NCI-H524 (cell line): ENCODE measurements around the gene MYH10.

Experiments
- DNase-seq, 2 experiments: peaks; one replicate each; lab custom pipeline; 2025; lab: John Stamatoyannopoulos, UW

Gene MYH10

GRCh38 chr17:8649157-8650118, 18.9 kb upstream of the MYH10 start:
- DNase-seq: no peak

GRCh38 chr17:8647956-8648355, 17.4 kb upstream of the MYH10 start:
- DNase-seq: no peak

- DNase-seq: no peak
These were observed 16.7 kb upstream of the MYH10 start for GRCh38 chr17:8647202-8647601.

- DNase-seq: no peak
These were observed 14.0 kb upstream of the MYH10 start for GRCh38 chr17:8644507-8644902.

GRCh38 chr17:8643855-8644506, 13.5 kb upstream of the MYH10 start:
- no peak for DNase-seq

GRCh38 chr17:8639709-8640108, 9.2 kb upstream of the MYH10 start:
- no peak for DNase-seq

- DNase-seq: no peak
These were observed 1.5 kb upstream of the MYH10 start for GRCh38 chr17:8632061-8632460.

GRCh38 chr17:8631554-8631877, 991 bp upstream of the MYH10 start:
- no peak for DNase-seq

GRCh38 chr17:8630802-8631553, 453 bp upstream of the MYH10 start:
- DNase-seq: peak; percentile 85 to 94

GRCh38 chr17:8629371-8630226, 926 bp downstream of the MYH10 start:
- DNase-seq: peak in 1 of 2 experiments; percentile 4

GRCh38 chr17:8628609-8629169, 1.8 kb downstream of the MYH10 start:
- peak in 1 of 2 experiments; percentile 24 for DNase-seq

- no peak for DNase-seq
These were observed 2.4 kb downstream of the MYH10 start for GRCh38 chr17:8628172-8628571.

GRCh38 chr17:8623591-8623990, 6.9 kb downstream of the MYH10 start:
- DNase-seq: no peak

- DNase-seq: no peak
These were observed 8.3 kb downstream of the MYH10 start for GRCh38 chr17:8622191-8622590.

GRCh38 chr17:8621585-8621984, 8.9 kb downstream of the MYH10 start:
- no peak for DNase-seq

- DNase-seq: no peak
These were observed 11.2 kb downstream of the MYH10 start for GRCh38 chr17:8619294-8619693.

GRCh38 chr17:8618825-8619224, 11.7 kb downstream of the MYH10 start:
- DNase-seq: no peak

GRCh38 chr17:8614988-8615387, 15.5 kb downstream of the MYH10 start:
- no peak for DNase-seq

- DNase-seq: no peak
These were observed 18.8 kb downstream of the MYH10 start for GRCh38 chr17:8611619-8612298.

GRCh38 chr17:8611137-8611536, 19.4 kb downstream of the MYH10 start:
- no peak for DNase-seq

- DNase-seq: no peak
These were observed 20.0 kb downstream of the MYH10 start for GRCh38 chr17:8610558-8610957.
